Skeletal muscle cell (primary cell): Measurements from ENCODE around the gene ERBB2.
"Not testable (repeated sequence)": the region's sequence is repeated elsewhere in the genome, so short reads cannot be mapped to it uniquely, and the experiment has no call there.

Experiments
- DNase-seq: peaks from one replicate; pipeline ENCODE4 v3.0.0-alpha.2; 2010; ENCODE audit warnings: low read depth
- H3K4me3 ChIP-seq: 2 replicates; pipeline ENCODE4 v1.5.1; 2011; ENCODE audit warnings: low read depth, mild to moderate bottlenecking, control low read depth, low read length, moderate library complexity

ERBB2 gene

DNA sequence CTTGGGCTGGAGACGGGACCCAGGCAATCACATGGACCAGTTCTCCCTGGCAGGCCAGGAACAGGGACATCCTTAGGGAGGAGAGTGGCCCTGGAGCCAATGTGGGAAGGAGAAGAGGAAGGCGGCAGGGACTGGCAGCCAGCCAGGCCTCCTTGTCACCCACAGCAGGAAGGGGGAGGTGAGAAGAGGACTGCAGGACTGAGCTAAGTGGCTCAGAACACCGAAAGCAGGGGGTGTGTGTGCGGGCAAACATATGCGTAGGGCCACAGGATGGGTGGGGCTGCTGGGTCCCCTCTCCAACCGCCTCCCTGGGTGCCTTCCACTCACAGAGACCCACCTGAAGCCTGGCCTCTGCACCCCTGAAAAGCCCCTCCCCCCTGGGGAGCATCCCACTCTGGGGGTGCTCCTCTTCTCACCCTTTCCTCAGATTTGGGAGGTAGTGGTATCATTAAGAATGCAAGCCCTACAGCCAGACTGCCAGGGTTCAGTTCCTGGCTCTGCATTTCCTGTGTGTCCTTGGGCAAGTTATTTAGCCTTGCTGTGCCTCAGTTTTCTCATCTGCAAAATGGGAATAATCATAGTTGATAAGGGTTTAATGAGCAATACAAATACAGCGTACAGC lies 23.6 kb upstream of the ERBB2 start:
- DNase-seq: no peak
- no peak overlapping the region for H3K4me3 ChIP-seq

DNA sequence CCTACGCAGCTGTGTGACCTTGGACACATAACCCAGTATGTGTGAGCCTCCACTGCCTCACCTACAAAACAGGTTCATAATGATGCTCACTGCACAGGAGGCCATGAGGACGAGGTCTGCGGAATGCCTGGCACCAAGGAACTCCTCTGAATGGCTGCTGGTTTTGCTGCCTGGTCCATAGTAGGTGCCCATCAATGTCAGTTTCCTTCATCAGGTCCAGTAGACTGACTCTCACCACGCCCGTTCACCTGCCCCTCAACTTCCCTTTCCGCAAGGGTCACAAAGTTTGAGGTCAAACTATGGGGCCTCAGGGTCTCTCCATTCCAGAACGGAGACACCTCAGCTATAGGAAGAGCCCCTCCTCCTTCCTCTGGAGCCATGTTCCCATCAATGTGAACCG lies 22.8 kb upstream of the ERBB2 start:
- no peak for DNase-seq

DNA sequence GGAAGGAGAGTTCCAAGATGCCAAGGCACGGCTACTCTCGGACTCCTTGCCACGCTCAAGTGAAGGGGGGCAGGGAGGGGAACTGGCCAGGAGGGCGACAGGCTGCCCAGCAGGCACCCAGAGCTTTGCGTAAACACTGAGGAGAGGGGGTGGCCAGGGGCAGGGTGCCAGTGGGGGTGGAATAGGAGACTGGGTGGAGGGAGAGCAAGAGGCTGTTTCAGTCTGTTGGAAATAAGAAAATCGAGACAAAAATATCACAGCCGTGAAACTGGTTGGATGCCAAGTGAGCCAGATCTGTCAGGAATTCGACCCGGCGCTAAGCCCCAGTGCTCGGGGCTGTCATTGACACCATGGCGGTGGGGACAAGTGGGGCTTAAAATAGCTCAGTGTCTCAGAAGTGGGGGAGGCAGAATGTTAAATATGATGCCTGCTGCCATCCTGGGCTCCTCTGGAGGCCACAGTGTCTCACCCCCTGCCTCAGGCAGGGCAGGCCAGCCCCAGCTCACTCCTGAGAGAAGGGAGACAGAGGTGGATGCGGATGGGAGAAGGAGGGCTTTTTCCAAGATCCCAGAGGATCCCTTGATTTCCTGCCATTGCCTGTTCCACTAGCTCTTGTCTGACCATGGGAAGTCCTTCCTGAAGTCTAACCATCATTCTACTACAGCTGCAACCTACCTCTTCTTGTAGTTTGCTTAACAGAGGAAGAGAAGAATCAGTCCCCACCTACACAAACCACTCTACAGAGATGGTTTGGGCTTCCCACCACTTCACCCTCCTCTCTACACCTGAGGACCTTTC lies 22.1 kb upstream of the ERBB2 start:
- H3K4me3 ChIP-seq: no peak overlapping the region
- no peak for DNase-seq

More for the DNA sequence above, 22.8 kb upstream of the ERBB2 start:
- H3K4me3 ChIP-seq: no peak overlapping the region

DNA sequence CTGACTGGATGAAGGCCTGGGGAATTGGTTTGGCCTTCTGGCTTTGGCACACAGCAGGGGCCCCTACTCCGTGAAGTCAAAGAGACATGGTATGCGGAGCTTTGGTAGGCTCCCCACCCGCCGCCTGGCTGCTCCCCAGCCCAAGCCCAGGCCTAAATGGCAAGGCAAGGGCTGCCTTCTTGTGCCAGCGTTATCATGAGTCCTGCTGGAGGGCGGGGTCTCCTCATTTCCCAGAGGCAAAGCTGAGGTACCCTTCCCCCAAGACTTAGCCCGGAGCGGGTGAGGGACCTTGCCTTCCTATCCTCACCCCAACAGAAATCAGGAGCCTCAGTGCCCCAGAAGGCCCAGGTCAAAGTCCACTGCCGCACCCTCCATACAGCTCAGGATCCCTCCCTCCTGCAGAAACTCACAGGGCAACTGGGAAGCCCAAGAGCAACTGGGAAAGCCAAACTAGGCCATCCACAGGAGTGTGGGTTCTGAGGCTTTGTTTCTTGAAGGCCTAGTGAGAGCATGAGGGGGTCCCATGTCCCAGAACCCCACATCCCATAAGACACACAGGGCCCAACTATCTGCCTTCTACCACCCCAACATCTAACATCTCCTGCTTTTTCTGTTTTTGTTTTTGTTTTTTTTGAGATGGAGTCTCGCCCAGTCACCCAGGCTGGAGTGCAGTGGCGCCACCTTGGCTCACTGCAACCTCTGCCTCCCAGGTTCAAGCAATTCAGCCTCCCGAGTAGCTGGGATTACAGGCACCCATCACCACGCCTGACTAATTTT lies 21.3 kb upstream of the ERBB2 start:
- no peak for DNase-seq

DNA sequence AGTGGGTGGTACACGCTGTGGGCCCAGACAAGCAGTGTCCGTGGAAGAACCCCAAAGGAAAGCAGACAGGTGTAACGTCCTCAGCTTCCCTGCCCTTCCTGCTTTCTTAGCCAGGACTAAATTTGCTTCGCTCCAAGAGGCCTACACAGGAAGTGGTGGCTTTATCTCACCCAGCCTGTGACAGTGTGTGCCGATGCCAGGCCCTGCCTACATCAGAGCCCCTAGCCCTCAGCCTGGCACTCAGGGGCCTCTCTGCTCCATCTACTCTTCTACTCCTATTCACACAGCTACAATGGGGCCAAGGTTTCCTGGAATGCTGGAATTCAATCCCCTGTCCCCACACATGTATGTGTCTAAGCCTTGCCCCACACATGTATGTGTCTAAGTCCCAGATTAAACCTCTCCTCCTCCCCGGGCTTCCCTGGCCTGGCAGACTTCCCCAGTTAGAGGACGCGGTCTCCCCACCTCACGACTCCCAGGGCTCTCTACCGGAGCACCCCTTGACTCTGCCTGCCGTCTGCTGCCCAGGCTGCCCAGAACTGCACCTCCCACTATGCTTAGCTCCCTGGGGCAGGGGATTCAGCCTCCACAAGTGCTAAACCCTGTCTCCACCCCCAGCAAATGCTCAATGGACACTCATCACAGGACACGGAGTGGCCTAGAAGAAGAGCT lies 20.2 kb upstream of the ERBB2 start:
- no peak for DNase-seq
- H3K4me3 ChIP-seq: no peak overlapping the region

More for the DNA sequence above, 21.3 kb upstream of the ERBB2 start:
- no peak overlapping the region for H3K4me3 ChIP-seq

DNA sequence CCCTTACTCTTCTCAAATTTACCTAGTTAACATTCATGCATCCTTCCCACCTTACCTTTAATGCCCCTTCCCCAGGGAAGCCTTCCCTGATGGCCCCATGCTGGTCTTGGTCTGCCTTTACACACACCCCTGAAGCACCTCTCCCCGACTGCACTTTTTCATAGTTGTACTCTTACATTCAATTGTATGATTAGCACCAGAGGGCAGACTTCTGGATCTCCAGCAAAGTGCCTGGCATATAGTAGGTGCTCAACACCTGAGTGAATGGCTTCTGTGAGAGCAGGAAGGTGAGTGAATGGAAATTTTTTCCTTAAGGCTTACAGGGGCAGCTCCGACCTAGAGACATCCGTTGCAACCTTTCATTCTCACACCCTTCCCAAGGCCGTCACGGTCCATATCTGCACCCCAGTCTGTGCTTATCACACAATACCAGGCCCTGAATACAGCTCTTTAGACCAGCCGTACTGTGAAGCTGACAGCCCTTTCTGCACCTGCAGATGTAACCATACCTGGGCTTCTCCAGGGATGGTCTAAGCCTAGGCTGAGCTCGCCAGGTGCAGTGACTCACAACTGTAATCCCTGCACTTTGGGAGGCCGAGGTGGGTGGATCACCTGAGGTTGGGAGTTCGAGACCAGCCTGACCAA lies 16.4 kb upstream of the ERBB2 start:
- DNase-seq: no peak
- H3K4me3 ChIP-seq: no peak overlapping the region

DNA sequence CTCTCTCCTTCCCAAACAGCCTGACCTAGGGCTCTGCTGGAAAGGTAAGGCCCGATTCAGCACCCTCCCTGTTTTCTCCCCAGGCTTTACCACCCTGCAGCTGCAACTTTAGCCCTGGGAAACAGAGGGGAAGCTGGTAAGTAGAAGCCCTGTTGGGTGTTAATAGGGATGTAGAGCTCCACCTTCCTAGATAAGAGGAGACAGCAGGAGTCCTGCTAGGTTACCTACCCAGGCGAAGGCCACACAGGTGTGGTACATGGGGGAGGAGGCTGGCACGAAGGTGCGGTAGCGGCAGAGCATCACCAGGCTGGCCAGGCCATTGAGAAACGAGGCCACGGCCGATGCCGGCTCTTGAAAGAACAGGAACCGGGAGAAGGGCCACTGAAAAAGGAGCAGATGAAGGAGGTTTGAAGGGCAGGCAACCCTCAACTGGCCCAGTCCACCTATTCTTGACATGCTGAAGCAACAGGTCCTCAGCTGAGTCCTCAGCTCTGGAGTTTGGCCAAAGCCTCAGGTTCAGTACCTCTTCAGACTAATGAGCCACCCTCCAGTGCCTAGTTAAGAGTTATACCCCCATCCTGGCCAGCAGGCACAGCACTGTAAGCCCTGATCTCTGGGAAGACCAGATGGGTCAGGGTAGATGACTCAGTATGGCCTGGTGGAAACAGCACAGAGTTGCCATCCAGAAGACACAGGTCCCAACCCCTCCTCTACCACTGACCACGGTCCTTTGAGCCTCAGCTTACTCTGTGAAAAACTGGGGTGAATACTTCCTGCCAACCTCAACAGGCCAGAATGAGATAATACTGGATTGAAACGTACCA lies 15.3 kb upstream of the ERBB2 start:
- DNase-seq: no peak
- no peak overlapping the region for H3K4me3 ChIP-seq

DNA sequence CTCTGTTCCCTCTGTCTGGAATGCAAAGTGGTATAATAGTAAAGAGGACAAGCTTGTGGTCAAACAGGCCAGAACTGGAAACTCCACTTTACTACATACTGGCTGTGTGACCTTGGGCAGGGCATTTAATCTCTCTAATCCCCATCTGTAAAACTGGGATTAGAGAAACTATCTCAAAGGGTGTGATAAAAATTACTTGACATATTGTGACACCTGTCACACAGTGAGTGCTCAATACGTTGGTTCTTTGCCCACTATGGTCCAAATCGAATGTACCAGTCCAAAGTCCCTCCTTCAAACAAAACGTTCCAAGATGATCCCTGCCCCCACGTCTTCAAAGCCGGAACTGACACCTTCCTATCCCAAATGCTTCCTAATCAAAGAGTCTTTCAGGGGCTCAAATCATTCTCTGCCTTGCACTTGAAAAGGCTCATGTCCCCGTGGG lies 12.7 kb upstream of the ERBB2 start:
- no peak for DNase-seq
- peak overlapping the region; percentile 73 for H3K4me3 ChIP-seq

DNA sequence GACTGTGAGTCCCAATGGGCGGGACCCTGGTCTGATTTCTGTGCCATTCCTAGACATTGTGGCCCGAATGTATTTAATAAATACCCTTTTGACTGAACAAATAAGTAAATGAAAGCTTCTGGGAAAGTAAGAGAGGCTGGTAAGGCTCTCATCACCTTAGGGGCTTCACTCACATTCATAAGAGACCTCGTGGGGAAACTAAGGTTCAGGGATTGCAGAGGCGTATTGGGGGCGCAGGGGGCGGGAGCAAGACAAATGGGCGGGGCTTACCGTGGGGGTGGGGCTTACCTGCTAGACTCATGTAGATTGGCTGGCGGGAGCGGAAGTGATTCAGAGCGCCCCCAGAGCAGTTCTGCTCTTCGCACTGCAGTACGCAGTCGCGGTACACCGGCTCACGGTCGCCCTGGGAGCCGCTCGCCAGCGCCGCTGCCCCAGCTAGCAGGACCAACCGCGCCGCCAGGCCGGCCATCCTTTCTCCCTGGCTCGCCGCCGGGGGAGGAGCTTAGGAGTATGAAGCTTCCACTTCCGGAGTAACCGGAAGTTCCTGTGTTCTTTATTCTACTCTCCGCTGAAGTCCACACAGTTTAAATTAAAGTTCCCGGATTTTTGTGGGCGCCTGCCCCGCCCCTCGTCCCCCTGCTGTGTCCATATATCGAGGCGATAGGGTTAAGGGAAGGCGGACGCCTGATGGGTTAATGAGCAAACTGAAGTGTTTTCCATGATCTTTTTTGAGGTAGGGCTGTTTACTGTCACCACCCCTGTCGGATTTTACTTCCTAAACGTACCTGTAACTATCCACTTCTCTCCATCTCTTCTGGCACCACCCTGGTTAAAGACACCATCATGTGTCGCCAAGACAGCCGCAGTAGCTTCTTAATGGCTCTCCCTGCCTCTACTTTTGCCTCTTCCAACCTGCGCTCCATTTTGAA lies 12.1 kb upstream of the ERBB2 start, which contains the start of gene PGAP3:
TSS of gene PGAP3 (minus strand) at position 512 of the 929 bp plus-strand sequence. CDS start at position 469, 43 bp downstream.
- peak; percentile 60 for DNase-seq
- peak within 1 kb of the TSS; percentile 73 for H3K4me3 ChIP-seq

DNA sequence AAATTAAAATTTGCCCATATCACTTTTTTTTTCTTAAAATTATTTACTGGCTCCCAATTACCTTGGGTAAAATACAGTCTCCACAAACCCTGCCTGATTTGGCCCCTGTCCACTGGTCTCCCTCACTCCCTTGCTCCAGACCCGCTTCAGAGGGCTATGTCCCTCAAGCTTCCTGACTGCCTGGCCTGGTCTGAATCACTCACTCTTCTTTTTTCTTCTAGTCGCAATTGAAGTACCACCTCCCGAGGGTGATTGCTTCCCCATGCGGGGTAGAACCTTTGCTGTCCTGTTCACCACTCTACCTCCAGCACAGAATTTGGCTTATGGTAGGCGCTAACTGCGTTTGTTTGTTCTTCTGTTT lies 11.4 kb upstream of the ERBB2 start:
- DNase-seq: no peak
- H3K4me3 ChIP-seq: peak overlapping the region; percentile 73

DNA sequence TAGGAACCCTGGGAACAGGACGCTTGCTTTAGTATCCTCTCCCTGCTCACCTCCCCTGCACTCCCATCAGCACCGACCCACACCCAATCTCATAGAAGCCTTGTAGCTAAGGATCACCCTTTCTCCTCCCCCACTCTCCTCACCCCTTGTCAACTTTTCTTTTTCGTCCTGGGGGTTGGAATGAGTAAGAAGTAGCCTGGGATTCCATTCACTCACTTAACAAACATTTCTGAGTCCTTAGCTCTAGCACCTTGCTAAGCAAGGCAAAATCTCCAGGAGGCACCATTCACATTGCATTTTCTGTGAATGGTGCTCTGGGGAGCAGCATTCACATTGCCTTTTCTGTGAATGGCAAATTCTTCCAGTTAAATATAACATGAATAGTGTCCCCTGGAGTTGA lies 10.9 kb upstream of the ERBB2 start:
- peak overlapping the region; percentile 73 for H3K4me3 ChIP-seq
- DNase-seq: no peak

DNA sequence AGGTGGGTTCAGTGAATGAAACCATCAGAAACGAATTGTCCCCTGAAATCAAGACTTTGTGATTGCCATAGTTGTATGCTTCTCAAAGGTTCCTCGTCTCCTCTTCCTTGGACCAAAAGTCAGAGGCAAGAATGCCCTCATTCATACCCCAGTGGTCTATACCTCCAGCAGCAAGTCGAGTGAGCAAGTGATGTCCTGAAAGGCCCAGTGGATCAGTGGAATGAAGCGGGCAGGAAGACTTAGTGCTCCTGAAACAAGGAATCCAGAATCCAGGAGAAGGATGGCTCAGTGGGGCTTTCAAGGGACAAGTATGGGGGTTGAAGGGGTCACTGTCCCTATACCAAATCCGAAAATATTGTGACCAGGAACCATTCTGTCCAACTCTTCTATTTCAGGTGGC lies 5.3 kb upstream of the ERBB2 start:
- no peak for DNase-seq
- H3K4me3 ChIP-seq: no peak overlapping the region

DNA sequence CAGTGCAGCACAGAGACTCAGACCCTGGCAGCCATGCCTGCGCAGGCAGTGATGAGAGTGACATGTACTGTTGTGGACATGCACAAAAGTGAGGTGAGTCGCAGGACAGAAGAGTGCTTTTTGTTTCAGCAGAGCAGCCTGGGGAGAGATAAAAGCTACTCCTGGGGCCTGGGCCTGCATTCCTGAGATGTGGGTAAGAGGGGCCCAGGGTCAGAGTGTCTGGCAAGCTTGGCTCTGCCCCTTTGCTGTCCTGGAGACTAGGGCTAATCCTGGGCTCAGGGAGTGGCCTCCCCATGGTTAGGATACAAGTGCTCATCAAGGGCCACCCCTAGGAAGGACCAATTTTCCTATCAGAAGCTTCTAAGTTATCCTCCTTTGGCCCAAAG lies 4.8 kb upstream of the ERBB2 start:
- H3K4me3 ChIP-seq: no peak overlapping the region
- DNase-seq: no peak

DNA sequence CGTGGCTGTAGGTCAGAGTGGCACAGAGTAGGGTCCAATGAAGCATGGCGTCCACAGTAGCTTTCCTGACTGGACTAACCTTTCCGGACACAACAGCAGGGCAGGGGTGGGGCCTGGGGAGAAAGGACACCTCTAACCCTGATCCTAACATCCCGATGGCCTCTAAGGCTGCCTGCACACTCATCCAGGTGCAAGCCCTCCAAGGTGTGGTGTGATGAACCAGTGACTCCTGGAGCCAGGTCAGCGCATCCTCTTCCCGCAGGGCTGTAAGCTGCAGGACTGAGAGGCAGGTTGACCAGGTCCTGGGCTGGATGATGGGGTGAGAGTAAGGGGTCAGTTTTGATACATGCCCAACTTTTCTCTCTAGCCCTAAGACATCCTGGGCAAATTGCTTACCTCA lies 3.1 kb upstream of the ERBB2 start:
- H3K4me3 ChIP-seq: no peak overlapping the region
- no peak for DNase-seq

DNA sequence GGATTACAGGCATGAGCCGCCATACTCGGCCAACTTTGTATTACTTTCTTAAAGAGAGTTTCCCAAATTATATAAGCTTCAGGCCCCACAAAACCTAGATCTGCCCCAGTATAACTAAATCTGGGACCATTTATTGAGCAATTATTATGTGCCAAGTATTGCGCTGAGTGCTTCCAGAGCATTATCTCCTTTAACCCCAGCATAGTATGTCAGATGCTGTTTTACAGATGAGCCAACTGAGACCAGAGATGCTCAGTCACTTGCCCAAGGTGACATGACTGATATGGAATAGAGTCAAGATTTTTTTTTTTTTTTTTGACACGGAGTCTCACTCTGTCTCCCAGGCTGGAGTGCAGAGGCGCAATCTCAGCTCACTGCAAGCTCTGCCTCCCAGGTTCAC lies 1.9 kb upstream of the ERBB2 start:
- no peak for DNase-seq
- H3K4me3 ChIP-seq: no peak overlapping the region

DNA sequence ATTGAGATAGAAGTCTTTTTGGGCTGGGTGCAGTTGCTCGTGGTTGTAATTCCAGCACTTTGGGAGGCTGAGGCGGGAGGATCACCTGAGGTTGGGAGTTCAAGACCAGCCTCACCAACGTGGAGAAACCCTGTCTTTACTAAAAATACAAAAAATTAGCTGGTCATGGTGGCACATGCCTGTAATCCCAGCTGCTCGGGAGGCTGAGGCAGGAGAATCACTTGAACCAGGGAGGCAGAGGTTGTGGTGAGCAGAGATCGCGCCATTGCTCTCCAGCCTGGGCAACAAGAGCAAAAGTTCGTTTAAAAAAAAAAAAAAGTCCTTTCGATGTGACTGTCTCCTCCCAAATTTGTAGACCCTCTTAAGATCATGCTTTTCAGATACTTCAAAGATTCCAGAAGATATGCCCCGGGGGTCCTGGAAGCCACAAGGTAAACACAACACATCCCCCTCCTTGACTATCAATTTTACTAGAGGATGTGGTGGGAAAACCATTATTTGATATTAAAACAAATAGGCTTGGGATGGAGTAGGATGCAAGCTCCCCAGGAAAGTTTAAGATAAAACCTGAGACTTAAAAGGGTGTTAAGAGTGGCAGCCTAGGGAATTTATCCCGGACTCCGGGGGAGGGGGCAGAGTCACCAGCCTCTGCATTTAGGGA lies 577 bp upstream of the ERBB2 start:
- not testable (repeated sequence) for DNase-seq
- peak overlapping the region; percentile 87 for H3K4me3 ChIP-seq
